Osteoblast (primary cell): Measurements from ENCODE around the gene TACC2. TPM values are rescaled to one million over a fixed set of nuclear protein-coding genes. Genes with fewer than 3 reads are reported as not detected.

Experiments
- DNase-seq: peaks from one replicate; pipeline ENCODE4 v3.0.0; 2011; ENCODE audit warnings: low spot score, mixed read lengths; ENCODE audit not compliant: insufficient read length; ENCODE audit errors: missing footprints
- H2AFZ ChIP-seq: 2 replicates; pipeline ENCODE4 v1.6.0; 2011; ENCODE audit warnings: mild to moderate bottlenecking, low read length
- H3K27ac ChIP-seq: 2 replicates; pipeline ENCODE4 v1.5.1; 2011; ENCODE audit warnings: mild to moderate bottlenecking, low read depth, low read length, moderate library complexity
- H3K27me3 ChIP-seq: 2 replicates; pipeline ENCODE4 v1.6.0; 2012; ENCODE audit warnings: mild to moderate bottlenecking, control low read depth, inconsistent platforms, low read length, moderate library complexity; ENCODE audit not compliant: insufficient read depth
- H3K36me3 ChIP-seq: 2 replicates; pipeline ENCODE4 v1.5.1; 2011; ENCODE audit warnings: mild to moderate bottlenecking, low read length, control low read depth, moderate library complexity; ENCODE audit not compliant: insufficient read depth
- H3K4me1 ChIP-seq: 2 replicates; pipeline ENCODE4 v1.5.1; 2011; ENCODE audit warnings: mild to moderate bottlenecking, low read length, control low read depth, moderate library complexity; ENCODE audit not compliant: insufficient read depth
- H3K4me2 ChIP-seq: 2 replicates; pipeline ENCODE4 v1.6.0; 2011; ENCODE audit warnings: mild to moderate bottlenecking, low read length; ENCODE audit not compliant: insufficient read depth
- H3K4me3 ChIP-seq: fragments of 200-600 bp; sonication (generic); 3 replicates; pipeline ENCODE4 v1.5.1; 2012; ENCODE audit warnings: mild to moderate bottlenecking, low read length, inconsistent platforms; ENCODE audit not compliant: insufficient read depth
- H3K79me2 ChIP-seq: 2 replicates; pipeline ENCODE4 v1.6.0; 2012; ENCODE audit warnings: mild to moderate bottlenecking, low read length, control low read depth, inconsistent platforms; ENCODE audit not compliant: insufficient read depth
- H3K9me3 ChIP-seq: 2 replicates; pipeline ENCODE4 v1.5.1; 2011; ENCODE audit warnings: low read depth, low read length, control low read depth
- H4K20me1 ChIP-seq: 2 replicates; pipeline ENCODE4 v1.6.0; 2012; ENCODE audit warnings: mild to moderate bottlenecking, low read length, control low read depth; ENCODE audit not compliant: insufficient read depth
- total RNA-seq: library from RNA; depleted of rRNA; stranded (reverse); fragments of >200 nt; gene quantifications from 2 replicates; pipeline ENCODE4 v1.2.3, GENCODE V29; 2012
- TF ChIP-seq, protein P1 (sequence below): IDR thresholded peaks from 2 replicates; pipeline ENCODE4 v1.5.1; 2011; ENCODE audit warnings: mild to moderate bottlenecking, low read depth, low read length, moderate library complexity; ENCODE audit errors: extremely low read depth

TACC2 gene
- total RNA-seq, 1 donor = 5.8 TPM

DNA sequence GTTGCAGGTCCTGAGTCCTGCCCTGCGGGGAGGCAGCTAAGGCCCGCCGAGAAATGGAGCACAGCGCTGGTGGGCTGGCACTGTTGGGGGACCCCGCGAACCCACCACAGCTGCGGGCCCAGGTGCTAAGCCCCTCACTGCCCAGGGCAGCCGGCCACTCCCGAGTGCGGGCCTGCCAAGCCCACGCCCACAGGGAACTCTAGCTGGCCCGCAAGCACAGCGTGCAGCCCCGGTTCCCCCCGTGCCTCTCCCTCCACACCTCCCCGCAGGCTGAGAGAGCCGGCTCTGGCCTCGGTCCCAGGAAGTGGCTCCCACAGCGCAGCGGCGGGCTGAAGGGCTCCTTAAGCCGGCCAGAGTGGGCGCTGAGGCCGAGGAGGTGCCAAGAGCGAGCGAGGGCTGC lies 10.5 kb upstream of the TACC2 start:
- Histone ChIP-seq H3K36me3 (no peaks in the 10 kb centered on the region), H3K4me2 (no peak overlapping the region), H3K4me3 (no peak overlapping the region), H3K79me2 (peaks cover 8% of the 10 kb centered on the region), H3K27me3 (no peaks in the 10 kb centered on the region), H3K4me1 (peaks cover 10% of the 10 kb centered on the region), H2AFZ (no peak overlapping the region), H3K9me3 (no peaks in the 10 kb centered on the region), H3K27ac (no peak overlapping the region), H4K20me1 (peaks cover 2% of the 10 kb centered on the region)
- DNase-seq = no peak
- TF ChIP-seq, protein P1, sequence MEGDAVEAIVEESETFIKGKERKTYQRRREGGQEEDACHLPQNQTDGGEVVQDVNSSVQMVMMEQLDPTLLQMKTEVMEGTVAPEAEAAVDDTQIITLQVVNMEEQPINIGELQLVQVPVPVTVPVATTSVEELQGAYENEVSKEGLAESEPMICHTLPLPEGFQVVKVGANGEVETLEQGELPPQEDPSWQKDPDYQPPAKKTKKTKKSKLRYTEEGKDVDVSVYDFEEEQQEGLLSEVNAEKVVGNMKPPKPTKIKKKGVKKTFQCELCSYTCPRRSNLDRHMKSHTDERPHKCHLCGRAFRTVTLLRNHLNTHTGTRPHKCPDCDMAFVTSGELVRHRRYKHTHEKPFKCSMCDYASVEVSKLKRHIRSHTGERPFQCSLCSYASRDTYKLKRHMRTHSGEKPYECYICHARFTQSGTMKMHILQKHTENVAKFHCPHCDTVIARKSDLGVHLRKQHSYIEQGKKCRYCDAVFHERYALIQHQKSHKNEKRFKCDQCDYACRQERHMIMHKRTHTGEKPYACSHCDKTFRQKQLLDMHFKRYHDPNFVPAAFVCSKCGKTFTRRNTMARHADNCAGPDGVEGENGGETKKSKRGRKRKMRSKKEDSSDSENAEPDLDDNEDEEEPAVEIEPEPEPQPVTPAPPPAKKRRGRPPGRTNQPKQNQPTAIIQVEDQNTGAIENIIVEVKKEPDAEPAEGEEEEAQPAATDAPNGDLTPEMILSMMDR = no peak

DNA sequence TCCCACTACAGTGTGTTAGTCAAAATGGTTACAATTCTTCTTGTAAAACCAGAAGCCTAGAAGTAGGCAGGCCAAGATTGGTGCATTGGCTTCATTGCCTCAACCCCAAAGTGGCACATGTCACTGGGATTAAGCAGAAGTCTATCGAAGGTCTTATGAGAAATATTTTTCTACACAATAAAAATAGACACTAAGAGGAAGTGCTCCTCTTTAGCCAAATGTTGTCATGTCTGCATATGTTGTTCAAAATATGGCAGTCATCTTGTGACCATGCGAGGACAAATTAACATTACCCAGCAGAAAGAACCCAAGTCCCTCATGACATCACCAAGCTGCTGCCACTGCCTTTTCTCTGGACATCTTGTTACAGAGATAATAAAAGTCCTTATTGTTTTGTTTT lies 7.6 kb upstream of the TACC2 start:
- TF ChIP-seq, protein P1 = no peak
- no peaks in the 10 kb centered on the region for H3K79me2 ChIP-seq
- H3K27ac ChIP-seq = no peak overlapping the region
- H4K20me1 ChIP-seq = no peaks in the 10 kb centered on the region
- DNase-seq = no peak
- H3K4me3 ChIP-seq = no peak overlapping the region
- no peaks in the 10 kb centered on the region for H3K4me1 ChIP-seq
- H3K36me3 ChIP-seq = no peaks in the 10 kb centered on the region
- no peak overlapping the region for H2AFZ ChIP-seq
- H3K4me2 ChIP-seq = no peak overlapping the region
- no peaks in the 10 kb centered on the region for H3K27me3 ChIP-seq
- peaks cover 5% of the 10 kb centered on the region for H3K9me3 ChIP-seq

DNA sequence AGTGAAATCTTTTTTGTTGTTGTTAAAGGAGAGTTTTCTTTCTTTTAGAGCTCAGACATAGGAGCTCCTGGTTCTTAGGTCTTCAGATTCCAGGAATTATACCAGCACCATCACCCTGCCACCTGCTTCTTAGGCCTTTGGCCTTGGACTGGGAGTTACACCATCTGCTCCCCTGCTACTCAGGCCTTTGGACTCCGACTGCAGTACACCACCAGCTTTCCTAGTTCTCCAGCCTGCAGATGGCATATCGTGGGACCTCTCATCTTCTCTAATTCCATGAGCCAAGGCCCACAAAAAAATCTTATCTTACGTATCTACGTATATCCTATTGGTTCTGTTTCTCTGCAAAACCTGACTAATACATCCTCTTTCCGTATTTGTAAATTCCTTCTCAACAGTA lies 5.1 kb upstream of the TACC2 start:
- Histone ChIP-seq H3K4me3 (no peak overlapping the region), H2AFZ (no peak overlapping the region), H4K20me1 (no peaks in the 10 kb centered on the region), H3K27ac (no peak overlapping the region), H3K27me3 (no peaks in the 10 kb centered on the region), H3K36me3 (no peaks in the 10 kb centered on the region), H3K79me2 (no peaks in the 10 kb centered on the region), H3K9me3 (peaks cover 5% of the 10 kb centered on the region), H3K4me1 (no peaks in the 10 kb centered on the region), H3K4me2 (no peak overlapping the region)
- DNase-seq = no peak
- TF ChIP-seq, protein P1 = no peak

DNA sequence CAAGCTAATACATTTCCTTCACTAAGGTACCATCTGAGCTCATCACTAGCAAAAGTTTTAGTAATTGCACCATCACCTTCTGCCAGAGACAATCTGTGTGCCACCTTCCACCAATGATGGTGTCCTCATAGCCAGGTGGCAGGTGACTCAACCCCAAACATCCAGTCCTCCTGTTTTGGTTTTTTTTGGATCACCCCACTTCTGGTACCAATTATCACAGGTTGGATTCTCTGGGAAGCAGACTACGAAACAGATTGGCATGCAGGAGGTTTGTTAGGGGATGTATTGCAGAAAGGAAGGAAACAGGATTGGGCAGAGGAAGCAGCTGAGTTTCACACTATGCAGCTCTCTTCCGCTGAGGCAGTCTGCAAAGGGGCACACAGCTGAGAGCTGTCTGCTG lies 4.5 kb upstream of the TACC2 start:
- no peak overlapping the region for H3K27ac ChIP-seq
- TF ChIP-seq, protein P1 = no peak

More for the DNA sequence above, 4.5 kb upstream of the TACC2 start:
- H3K4me1 ChIP-seq = no peaks in the 10 kb centered on the region
- H4K20me1 ChIP-seq = no peaks in the 10 kb centered on the region
- no peaks in the 10 kb centered on the region for H3K36me3 ChIP-seq
- H2AFZ ChIP-seq = no peak overlapping the region
- no peak for DNase-seq
- H3K4me3 ChIP-seq = no peak overlapping the region
- no peaks in the 10 kb centered on the region for H3K27me3 ChIP-seq
- no peaks in the 10 kb centered on the region for H3K79me2 ChIP-seq
- H3K9me3 ChIP-seq = peaks cover 5% of the 10 kb centered on the region
- no peak overlapping the region for H3K4me2 ChIP-seq
